ENCODE data around the gene RPL36.
A peak's percentile ranks its signal among the peaks of the same experiment; 100 is the strongest.

The RPL36 gene

GRCh38 chr19:5679289-5680083 is 10.6 kb upstream of the RPL36 start:
- H3K9me3 Mint-ChIP-seq: no peaks in the 10 kb centered on the region
- DNase-seq: no peak
- TF ChIP-seq, protein P1, sequence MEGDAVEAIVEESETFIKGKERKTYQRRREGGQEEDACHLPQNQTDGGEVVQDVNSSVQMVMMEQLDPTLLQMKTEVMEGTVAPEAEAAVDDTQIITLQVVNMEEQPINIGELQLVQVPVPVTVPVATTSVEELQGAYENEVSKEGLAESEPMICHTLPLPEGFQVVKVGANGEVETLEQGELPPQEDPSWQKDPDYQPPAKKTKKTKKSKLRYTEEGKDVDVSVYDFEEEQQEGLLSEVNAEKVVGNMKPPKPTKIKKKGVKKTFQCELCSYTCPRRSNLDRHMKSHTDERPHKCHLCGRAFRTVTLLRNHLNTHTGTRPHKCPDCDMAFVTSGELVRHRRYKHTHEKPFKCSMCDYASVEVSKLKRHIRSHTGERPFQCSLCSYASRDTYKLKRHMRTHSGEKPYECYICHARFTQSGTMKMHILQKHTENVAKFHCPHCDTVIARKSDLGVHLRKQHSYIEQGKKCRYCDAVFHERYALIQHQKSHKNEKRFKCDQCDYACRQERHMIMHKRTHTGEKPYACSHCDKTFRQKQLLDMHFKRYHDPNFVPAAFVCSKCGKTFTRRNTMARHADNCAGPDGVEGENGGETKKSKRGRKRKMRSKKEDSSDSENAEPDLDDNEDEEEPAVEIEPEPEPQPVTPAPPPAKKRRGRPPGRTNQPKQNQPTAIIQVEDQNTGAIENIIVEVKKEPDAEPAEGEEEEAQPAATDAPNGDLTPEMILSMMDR (IDR thresholded peaks at IDR 0.05): no peak
- H3K36me3 Mint-ChIP-seq (ENCODE audit: low read depth): no peaks in the 10 kb centered on the region
- H3K27ac Mint-ChIP-seq: no peak overlapping the region
- H3K27me3 Mint-ChIP-seq (ENCODE audit: low read depth, poor library complexity): peaks cover 4% of the 10 kb centered on the region
- peak overlapping the region; percentile 91 for H3K4me3 Mint-ChIP-seq
- H3K4me1 Mint-ChIP-seq: peaks cover 33% of the 10 kb centered on the region

DNA sequence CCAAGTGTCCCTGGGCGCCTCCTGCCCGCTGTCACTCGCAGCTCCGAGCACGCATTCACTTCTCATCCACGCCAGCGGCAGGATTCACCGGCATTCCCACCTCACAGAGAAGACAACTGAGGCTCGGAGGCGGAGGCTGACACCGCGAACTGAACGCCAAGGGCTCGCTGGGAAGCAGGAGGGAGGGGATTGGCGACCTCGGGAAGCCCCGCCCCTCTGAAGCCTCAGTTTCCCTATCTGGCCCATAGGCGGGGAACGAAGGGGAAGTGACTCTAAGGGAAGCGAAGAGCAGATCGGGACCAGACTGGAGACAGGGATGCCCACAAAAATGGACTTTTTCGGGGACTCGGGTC is 10.0 kb upstream of the RPL36 start:
- Mint-ChIP-seq H3K27ac (no peak overlapping the region), H3K27me3 (ENCODE audit: low read depth, poor library complexity) (peaks cover 4% of the 10 kb centered on the region), H3K4me3 (peak overlapping the region; percentile 91), H3K4me1 (peaks cover 33% of the 10 kb centered on the region), H3K36me3 (ENCODE audit: low read depth) (no peaks in the 10 kb centered on the region), H3K9me3 (no peaks in the 10 kb centered on the region)
- DNase-seq: peak; percentile 36
- TF ChIP-seq, protein P1 (IDR thresholded peaks at IDR 0.05): no peak

GRCh38 chr19:5680437-5681368 is 9.4 kb upstream of the RPL36 start, which contains the start of the genes HSD11B1L and MICOS13:
HSD11B1L (plus strand) TSS chr19:5681027; CDS start chr19:5684833, 3,806 bp downstream.
MICOS13 (minus strand) TSS chr19:5680516; CDS start chr19:5680486, 30 bp downstream.
- Mint-ChIP-seq H3K9me3 (no peaks in the 10 kb centered on the region), H3K4me3 (peak within 1 kb of the TSS; percentile 91), H3K4me1 (peaks cover 33% of the 10 kb centered on the region), H3K36me3 (ENCODE audit: low read depth) (no peaks in the 10 kb centered on the region), H3K27ac (peak within 1 kb of the TSS; percentile 99), H3K27me3 (ENCODE audit: low read depth, poor library complexity) (peaks cover 4% of the 10 kb centered on the region)
- TF ChIP-seq, protein P1 (IDR thresholded peaks at IDR 0.05): no peak
- DNase-seq: peak; percentile 99

DNA sequence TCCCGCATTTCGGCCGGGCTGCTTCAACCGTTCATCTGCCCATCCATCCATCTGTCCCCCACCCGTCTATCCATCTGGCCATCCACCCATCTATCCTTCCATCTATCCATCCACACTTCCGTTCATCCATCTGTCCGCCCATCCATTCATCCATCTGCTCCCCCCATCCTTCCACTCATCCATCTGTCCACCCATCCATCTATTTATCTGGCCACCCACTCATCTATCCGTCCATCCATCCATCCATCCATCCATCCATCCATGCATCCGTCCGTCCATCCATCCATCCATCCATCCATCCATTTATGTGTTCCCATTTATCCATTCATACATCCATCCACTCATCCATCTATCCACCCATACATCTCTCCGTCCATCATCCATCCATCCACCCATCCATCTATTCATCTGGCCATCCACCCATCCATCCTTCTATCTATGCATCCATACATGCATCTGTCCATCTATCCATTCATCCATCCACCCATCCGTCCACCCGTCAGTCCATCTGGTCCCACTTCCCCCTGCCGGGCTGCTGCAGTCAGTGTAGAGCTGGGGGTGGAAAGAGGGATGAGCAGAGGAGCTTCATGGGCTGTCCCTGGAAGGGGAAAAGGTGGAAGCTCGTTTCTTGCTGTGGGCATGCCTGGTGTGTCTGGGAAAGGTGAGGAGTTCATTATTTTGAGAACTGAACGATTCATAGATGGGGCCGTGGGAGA is 8.5 kb upstream of the RPL36 start:
- peak overlapping the region; percentile 91 for H3K4me3 Mint-ChIP-seq

GRCh38 chr19:5682107-5682482 is 8.0 kb upstream of the RPL36 start:
- Mint-ChIP-seq H3K36me3 (ENCODE audit: low read depth) (no peaks in the 10 kb centered on the region), H3K4me1 (peaks cover 38% of the 10 kb centered on the region), H3K27me3 (ENCODE audit: low read depth, poor library complexity) (peaks cover 6% of the 10 kb centered on the region), H3K27ac (no peak overlapping the region), H3K4me3 (peak overlapping the region; percentile 91), H3K9me3 (no peaks in the 10 kb centered on the region)
- no peak for DNase-seq
- TF ChIP-seq, protein P1 (IDR thresholded peaks at IDR 0.05): no peak

More for the DNA sequence above, 8.5 kb upstream of the RPL36 start:
- TF ChIP-seq, protein P1 (IDR thresholded peaks at IDR 0.05): no peak
- DNase-seq: no peak
- Mint-ChIP-seq H3K27ac (peak overlapping the region; percentile 9), H3K4me1 (peaks cover 36% of the 10 kb centered on the region), H3K27me3 (ENCODE audit: low read depth, poor library complexity) (peaks cover 5% of the 10 kb centered on the region), H3K36me3 (ENCODE audit: low read depth) (no peaks in the 10 kb centered on the region), H3K9me3 (no peaks in the 10 kb centered on the region)
